Measurements from ENCODE around the gene SUSD4. TPM values are rescaled to one million over a fixed set of nuclear protein-coding genes. Genes with fewer than 3 reads are reported as not detected.

SUSD4 gene
- total and polyA plus RNA-seq, 9 of the 15 experiments (the other 6 are each of a cell fraction or from before 2014, with no cell fraction given), result 0.06 to 1.7 (median 0.09) TPM; not detected in 4

DNA sequence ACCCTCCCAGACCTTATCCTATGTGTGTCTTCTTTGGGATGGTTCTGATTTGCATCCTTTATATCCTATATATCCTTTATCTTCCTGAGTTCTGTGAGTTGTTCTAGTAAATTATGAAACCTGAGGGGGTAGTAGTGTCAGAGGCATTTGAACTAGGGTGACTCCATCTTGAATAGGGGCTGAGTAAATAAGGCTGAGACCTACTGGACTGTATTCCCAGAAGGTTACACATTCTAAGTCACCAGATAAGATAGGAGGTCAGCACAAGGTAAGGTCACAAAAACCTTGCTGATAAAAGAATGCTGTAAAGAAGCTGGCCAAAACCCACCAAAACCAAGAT lies 50.6 kb downstream of the SUSD4 start:
- Histone ChIP-seq H3K79me2 (ENCODE audit: control insufficient read depth, insufficient read depth, low read length) (no peaks in the 10 kb centered on the region), H3K36me3 (ENCODE audit: control insufficient read depth, insufficient read depth, low read length) (no peaks in the 10 kb centered on the region), H3K9ac (ENCODE audit: insufficient read depth in 1 of 2, low read depth in 2 of 2, low read length in 2 of 2) (no peak overlapping the region), H2AFZ (ENCODE audit: low read depth, low read length) (no peak overlapping the region), H3K4me3 (no peak overlapping the region), H3K9me1 (ENCODE audit: control insufficient read depth, insufficient read depth, low read length) (no peaks in the 10 kb centered on the region), H3K4me1 (replicated peaks in 1 of 2; ENCODE audit: control insufficient read depth in 2 of 2, insufficient read depth in 2 of 2, low read length in 2 of 2) (no peaks in the 10 kb centered on the region; a peak in 1 of 5 replicates), H3K4me2 (ENCODE audit: insufficient read depth, low read length) (no peak overlapping the region), H4K20me1 (replicated peaks; ENCODE audit: control insufficient read depth, insufficient read depth, low read length) (no peaks in the 10 kb centered on the region), H3K9me3 (replicated peaks; ENCODE audit: control insufficient read depth, insufficient read depth, low read depth, low read length) (no peaks in the 10 kb centered on the region), H3K27ac (ENCODE audit: extremely low read depth, low read depth, low read length) (no peak overlapping the region), H3K27me3 (ENCODE audit: control insufficient read depth in 2 of 2, insufficient read depth in 2 of 2, low read length in 2 of 2) (no peaks in the 10 kb centered on the region)
- FAIRE-seq (no peak), DNase-seq (ENCODE audit: extremely low read depth in 1 of 4, low spot score in 3 of 4) (no peak), ATAC-seq (no peak)
- in situ Hi-C loops (cut with MboI), result no loop called here
- ChIA-PET POLR2A (interaction anchor here (0.6 kb wide), 1 partner anchor 51 kb away, joined by 5 read pairs; the partner anchor contains the start of gene SUSD4), CTCF (ENCODE audit: low intra/inter-chr PET ratio) (no interaction called here)
- intact Hi-C loops (cut with micrococcal nuclease), result no loop called here
- no TSS peak for BruUV-seq (replicated peaks)
- TF ChIP-seq ZNF175 (CRISPR knock-in tag; IDR thresholded peaks at IDR 0.05; ENCODE audit: low read depth), result peak; percentile 86
- TF ChIP-seq U2AF2 (optimal IDR thresholded peaks at IDR 0.05; ENCODE audit: low read depth, low read length), result no peak
- no peak for TF ChIP-seq MBD2 (IDR thresholded peaks at IDR 0.05; ENCODE audit: borderline replicate concordance, low read depth)
- TF ChIP-seq POU5F1 (IDR thresholded peaks at IDR 0.05; ENCODE audit: borderline replicate concordance, low read depth, low read length, partially characterized antibody), result no peak
- TF ChIP-seq KLF6 (CRISPR knock-in tag; IDR thresholded peaks at IDR 0.05; ENCODE audit: borderline replicate concordance), result peak; percentile 74; the same call in 1 of the 2 replicates
- TF ChIP-seq NFRKB (IDR thresholded peaks at IDR 0.05; ENCODE audit: low read depth), result no peak
- no peak for TF ChIP-seq NR2C1 (IDR thresholded peaks at IDR 0.05)
- TF ChIP-seq NR2C1 (tag; IDR thresholded peaks at IDR 0.05), result 0 out of 2 replicates have a peak, but pooled peaks have one; percentile 11
- TF ChIP-seq FOXA3 (CRISPR knock-in tag; conservative IDR thresholded peaks at IDR 0.05 in 1 of 2, IDR thresholded peaks at IDR 0.05 in 1 of 2), result peak in 1 of 2 experiments; percentile 45; a peak in 1 of 4 replicates
- peak; percentile 61; the same call in 1 of the 2 replicates for TF ChIP-seq ZNF766 (CRISPR knock-in tag; conservative IDR thresholded peaks at IDR 0.05)
- no peak for TF ChIP-seq ZSCAN32 (CRISPR knock-in tag; IDR thresholded peaks at IDR 0.05)
- TF ChIP-seq ZNF76 (CRISPR knock-in tag; IDR thresholded peaks at IDR 0.05; ENCODE audit: borderline replicate concordance), result peak; percentile 92; the same call in 1 of the 2 replicates
- no peak for TF ChIP-seq HLTF (IDR thresholded peaks at IDR 0.05)
- 0 out of 2 replicates have a peak, but pooled peaks have one; percentile 19 for TF ChIP-seq ZNF134 (CRISPR knock-in tag; conservative IDR thresholded peaks at IDR 0.05)
- TF ChIP-seq ZNF589 (CRISPR knock-in tag; IDR thresholded peaks at IDR 0.05; ENCODE audit: low read depth), result peak; percentile 92
- 0 out of 2 replicates have a peak, but pooled peaks have one; percentile 61 for TF ChIP-seq SMAD3 (CRISPR knock-in tag; conservative IDR thresholded peaks at IDR 0.05)
- TF ChIP-seq MECOM (CRISPR knock-in tag; IDR thresholded peaks at IDR 0.05), result peak; percentile 65
- TF ChIP-seq SRSF9 (IDR thresholded peaks at IDR 0.05; ENCODE audit: borderline replicate concordance, low read depth, low read length), result no peak
- TF ChIP-seq, protein P1, sequence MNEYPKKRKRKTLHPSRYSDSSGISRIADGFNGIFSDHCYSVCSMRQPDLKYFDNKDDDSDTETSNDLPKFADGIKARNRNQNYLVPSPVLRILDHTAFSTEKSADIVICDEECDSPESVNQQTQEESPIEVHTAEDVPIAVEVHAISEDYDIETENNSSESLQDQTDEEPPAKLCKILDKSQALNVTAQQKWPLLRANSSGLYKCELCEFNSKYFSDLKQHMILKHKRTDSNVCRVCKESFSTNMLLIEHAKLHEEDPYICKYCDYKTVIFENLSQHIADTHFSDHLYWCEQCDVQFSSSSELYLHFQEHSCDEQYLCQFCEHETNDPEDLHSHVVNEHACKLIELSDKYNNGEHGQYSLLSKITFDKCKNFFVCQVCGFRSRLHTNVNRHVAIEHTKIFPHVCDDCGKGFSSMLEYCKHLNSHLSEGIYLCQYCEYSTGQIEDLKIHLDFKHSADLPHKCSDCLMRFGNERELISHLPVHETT (CRISPR knock-in tag; conservative IDR thresholded peaks at IDR 0.05 in 1 of 2, IDR thresholded peaks at IDR 0.05 in 1 of 2), result peak in 1 of 2 experiments; percentile 81; a peak in 2 of 4 replicates
- no peak for TF ChIP-seq DACH1 (IDR thresholded peaks at IDR 0.05; ENCODE audit: partially characterized antibody)
- no peak for TF ChIP-seq RBM39 (optimal IDR thresholded peaks at IDR 0.05; ENCODE audit: low read depth, low read length)
- TF ChIP-seq, protein P2, sequence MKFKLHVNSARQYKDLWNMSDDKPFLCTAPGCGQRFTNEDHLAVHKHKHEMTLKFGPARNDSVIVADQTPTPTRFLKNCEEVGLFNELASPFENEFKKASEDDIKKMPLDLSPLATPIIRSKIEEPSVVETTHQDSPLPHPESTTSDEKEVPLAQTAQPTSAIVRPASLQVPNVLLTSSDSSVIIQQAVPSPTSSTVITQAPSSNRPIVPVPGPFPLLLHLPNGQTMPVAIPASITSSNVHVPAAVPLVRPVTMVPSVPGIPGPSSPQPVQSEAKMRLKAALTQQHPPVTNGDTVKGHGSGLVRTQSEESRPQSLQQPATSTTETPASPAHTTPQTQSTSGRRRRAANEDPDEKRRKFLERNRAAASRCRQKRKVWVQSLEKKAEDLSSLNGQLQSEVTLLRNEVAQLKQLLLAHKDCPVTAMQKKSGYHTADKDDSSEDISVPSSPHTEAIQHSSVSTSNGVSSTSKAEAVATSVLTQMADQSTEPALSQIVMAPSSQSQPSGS (CRISPR knock-in tag; IDR thresholded peaks at IDR 0.05), result no peak
- peak; percentile 80 for TF ChIP-seq SMAD4 (CRISPR knock-in tag; conservative IDR thresholded peaks at IDR 0.05)

Data from K562 (cell line).